K562 (cell line): Measurements from ENCODE around the gene NUDCD3. TPM values are rescaled to one million over a fixed set of nuclear protein-coding genes. Genes with fewer than 3 reads are reported as not detected.

Experiments used
- ATF6 ChIP-seq: sonication (generic); formaldehyde crosslinking; IDR thresholded peaks from 2 replicates; pipeline ENCODE4 v1.4.0; 2020; ENCODE audit warnings: mild to moderate bottlenecking, missing genetic modification reagents
- BRCA1 ChIP-seq, 2 experiments: fragments of 450-650 bp in 1 of 2; sonication (generic) in 1 of 2; formaldehyde crosslinking in 1 of 2; IDR thresholded peaks; 2 replicates each; pipeline versions ENCODE4 v1.5.0 to v1.6.1; 2017 to 2020; ENCODE audit warnings: mild to moderate bottlenecking in 1 of 2, missing genetic modification reagents in 1 of 2
- CC2D1A ChIP-seq: fragments of 450-650 bp; IDR thresholded peaks from 2 replicates; pipeline ENCODE4 v1.6.1; 2017; ENCODE audit warnings: mild to moderate bottlenecking
- CCAR2 ChIP-seq: fragments of 200-400 bp; formaldehyde crosslinking; IDR thresholded peaks from 2 replicates; pipeline ENCODE4 v1.6.1; 2017; ENCODE audit warnings: mild to moderate bottlenecking, low read depth, low read length
- CXXC5 ChIP-seq: fragments of 250-450 bp; sonication (Bioruptor Pico); IDR thresholded peaks from 2 replicates; pipeline ENCODE4 v1.8.0; 2022; ENCODE audit warnings: inconsistent platforms, mild to moderate bottlenecking, moderate library complexity
- HNRNPL ChIP-seq: fragments of 200-400 bp; formaldehyde crosslinking; IDR thresholded peaks from 2 replicates; pipeline ENCODE4 v1.6.1; 2017; ENCODE audit warnings: low read depth, mild to moderate bottlenecking, low read length
- ILK ChIP-seq: fragments of 450-650 bp; IDR thresholded peaks from 2 replicates; pipeline ENCODE4 v1.6.1; 2016; ENCODE audit warnings: missing genetic modification characterization, low read depth, mild to moderate bottlenecking, missing compliant biosample characterization, moderate library complexity, borderline replicate concordance
- IRF9 ChIP-seq: fragments of 450-650 bp; IDR thresholded peaks from 2 replicates; pipeline ENCODE4 v1.6.1; 2016; ENCODE audit warnings: missing biosample characterization, missing genetic modification characterization
- KLF16 ChIP-seq: IDR thresholded peaks from 2 replicates; pipeline ENCODE4 v1.6.1; 2016; ENCODE audit warnings: antibody characterized with exemption
- KLF6 ChIP-seq: fragments of 250-450 bp; sonication (Bioruptor Pico); IDR thresholded peaks from 2 replicates; pipeline ENCODE4 v1.4.0; 2020; ENCODE audit warnings: mild to moderate bottlenecking, moderate library complexity, borderline replicate concordance
- MCM7 ChIP-seq, 2 experiments: fragments of 450-650 bp; IDR thresholded peaks; 2 replicates each; pipeline ENCODE4 v1.6.1; 2016 to 2018
- MYBL2 ChIP-seq, 2 experiments: fragments of 450-650 bp in 1 of 2; sonication (generic) in 1 of 2; formaldehyde crosslinking in 1 of 2; IDR thresholded peaks; 2 replicates each; pipeline versions ENCODE4 v1.6.1 to v1.8.1; 2017 to 2022; ENCODE audit warnings: borderline replicate concordance in 1 of 2, inconsistent platforms in 1 of 2, low read depth in 1 of 2, mild to moderate bottlenecking in 1 of 2, missing genetic modification reagents in 1 of 2, moderate library complexity in 1 of 2
- NFATC3 ChIP-seq: fragments of 450-650 bp; IDR thresholded peaks from 2 replicates; pipeline ENCODE4 v1.6.1; 2017; ENCODE audit warnings: mild to moderate bottlenecking
- SETDB1 ChIP-seq: IDR thresholded peaks from one replicate; pipeline ENCODE4 v1.6.1; 2012; ENCODE audit warnings: low read length, control low read depth, inconsistent platforms
- SLC30A9 ChIP-seq: fragments of 250-450 bp; sonication (Bioruptor Pico); IDR thresholded peaks from 2 replicates; pipeline ENCODE4 v1.8.0; 2022; ENCODE audit warnings: mild to moderate bottlenecking, moderate library complexity
- SRSF7 ChIP-seq: fragments of 200-400 bp; formaldehyde crosslinking; optimal IDR thresholded peaks from 2 replicates; pipeline ENCODE3; 2017; ENCODE audit warnings: mild to moderate bottlenecking, low read depth, low read length
- TCF3 ChIP-seq: sonication (generic); formaldehyde crosslinking; IDR thresholded peaks from 2 replicates; pipeline ENCODE4 v1.4.0; 2020; ENCODE audit warnings: mild to moderate bottlenecking, missing genetic modification reagents
- TEAD2 ChIP-seq: fragments of 450-650 bp; IDR thresholded peaks from 2 replicates; pipeline ENCODE4 v1.6.1; 2016; ENCODE audit warnings: missing genetic modification characterization, control low read depth, missing compliant biosample characterization
- USF1 ChIP-seq: sonication (generic); formaldehyde crosslinking; IDR thresholded peaks from 2 replicates; pipeline ENCODE4 v1.9.0; 2022; ENCODE audit warnings: mild to moderate bottlenecking, missing genetic modification reagents
- ZBTB26 ChIP-seq: fragments of 450-650 bp; formaldehyde crosslinking; IDR thresholded peaks from 2 replicates; pipeline ENCODE4 v1.4.0; 2022; ENCODE audit warnings: missing genetic modification characterization
- ZBTB8A ChIP-seq: fragments of 450-650 bp; IDR thresholded peaks from 2 replicates; pipeline ENCODE4 v1.6.1; 2018; ENCODE audit warnings: mild to moderate bottlenecking, moderate library complexity; ENCODE audit not compliant: partially characterized antibody
- ZNF143 ChIP-seq: sonication (generic); formaldehyde crosslinking; IDR thresholded peaks from 2 replicates; pipeline ENCODE4 v1.9.0; 2022; ENCODE audit warnings: mild to moderate bottlenecking, missing genetic modification reagents
- ZNF431 ChIP-seq: sonication (generic); formaldehyde crosslinking; IDR thresholded peaks from 2 replicates; pipeline ENCODE4 v1.8.0; 2022; ENCODE audit warnings: mild to moderate bottlenecking, missing genetic modification reagents
- ZNF561 ChIP-seq: fragments of 450-650 bp; formaldehyde crosslinking; conservative IDR thresholded peaks from 2 replicates; pipeline ENCODE4 v1.4.0; 2020; ENCODE audit warnings: mild to moderate bottlenecking, moderate library complexity
- polyA plus RNA-seq, 8 experiments: library from polyadenylated mRNA; depleted of rRNA in 4 of 8; stranded (reverse) in 5 of 8; unstranded in 3 of 8; fragments of >200 nt; fragmentation: Nextera tagmentation in 2 of 8; fragmentation: Illumina TruSeq in 1 of 8; extraction: Ambion mirVana in 2 of 8; extraction: Trizol in 1 of 8; gene quantifications; 2 replicates each; pipeline versions ENCODE4 v1.2.1 to v1.2.3, GENCODE V29; 2011 to 2014; ENCODE audit warnings: inconsistent platforms in 1 of 8, missing spikeins in 1 of 8
- total RNA-seq, 7 experiments: library from RNA; depleted of rRNA in 6 of 7; stranded (reverse); fragments of >200 nt in 6 of 7; fragmentation: Illumina TruSeq in 2 of 7; extraction: Trizol in 2 of 7; gene quantifications; 2 replicates each; pipeline versions ENCODE4 v1.2.1 to v1.2.3, GENCODE V29; 2011 to 2021; ENCODE audit warnings: low replicate concordance in 1 of 7

NUDCD3 gene
- total and polyA plus RNA-seq, 9 of the 15 experiments (the other 6 are each of a cell fraction or from before 2014, with no cell fraction given) = 24.8 to 64.2 (median 42.6) TPM

GRCh38 chr7:44490351-44491200 is at the start of gene NUDCD3 (continued):
- TF ChIP-seq ZNF431 (CRISPR knock-in tag) (0 out of 2 replicates have a peak, but pooled peaks have one; percentile 10), CXXC5 (peak; percentile 99), ZBTB26 (CRISPR knock-in tag) (no peak), SRSF7 (no peak), USF1 (CRISPR knock-in tag) (peak; percentile 95), SLC30A9 (CRISPR knock-in tag) (no peak), TEAD2 (no peak), BRCA1 (IDR thresholded peaks at IDR 0.05) (no peak), BRCA1 (CRISPR knock-in tag; IDR thresholded peaks at IDR 0.05) (no peak), IRF9 (tag) (no peak; the same call in 1 of the 2 replicates), MCM7 (IDR thresholded peaks at IDR 0.05) (no peak), KLF16 (0 out of 2 replicates have a peak, but pooled peaks have one; percentile 25), ATF6 (CRISPR knock-in tag) (no peak), CCAR2 (no peak), ZNF561 (CRISPR knock-in tag) (no peak), HNRNPL (0 out of 2 replicates have a peak, but pooled peaks have one; percentile 10), ZNF143 (CRISPR knock-in tag) (0 out of 2 replicates have a peak, but pooled peaks have one; percentile 42), ILK (tag) (no peak), TCF3 (CRISPR knock-in tag) (no peak), NFATC3 (no peak), SETDB1 (no peak), ZBTB8A (no peak), CC2D1A (peak; percentile 42; the same call in 1 of the 2 replicates), MYBL2 (IDR thresholded peaks at IDR 0.05; ENCODE audit: low read depth) (peak; percentile 59; the same call in 1 of the 2 replicates), MYBL2 (CRISPR knock-in tag; IDR thresholded peaks at IDR 0.05; ENCODE audit: borderline replicate concordance) (no peak), KLF6 (CRISPR knock-in tag) (0 out of 2 replicates have a peak, but pooled peaks have one; percentile 10)
